H1 (cell line): ENCODE results near the gene STARD13.

Experiments
- POLR2AphosphoS5 ChIP-seq: IDR thresholded peaks from 2 replicates; pipeline ENCODE4 v1.6.1; 2011; ENCODE audit warnings: low read depth, low read length
- RAD21 ChIP-seq, 2 experiments: IDR thresholded peaks in 1 of 2; conservative IDR thresholded peaks in 1 of 2; 2 replicates each; pipeline ENCODE4 v1.6.1; 2011; ENCODE audit warnings: low read depth in 2 of 2, low read length in 2 of 2, improper control_type of control experiment in 1 of 2, inconsistent platforms in 1 of 2, mild to moderate bottlenecking in 1 of 2, moderate library complexity in 1 of 2
- SP1 ChIP-seq: IDR thresholded peaks from 2 replicates; pipeline ENCODE4 v1.6.1; 2011; ENCODE audit warnings: low read depth, low read length
- SUZ12 ChIP-seq: fragments of 200-600 bp; sonication (generic); IDR thresholded peaks from 2 replicates; pipeline ENCODE4 v1.6.1; 2012; ENCODE audit warnings: mild to moderate bottlenecking, inconsistent platforms, low read length, moderate library complexity, mixed read lengths
- TAF1 ChIP-seq: IDR thresholded peaks from 2 replicates; pipeline ENCODE4 v1.6.1; 2011; ENCODE audit warnings: mild to moderate bottlenecking, low read depth, low read length
- TBP ChIP-seq: IDR thresholded peaks from 2 replicates; pipeline ENCODE4 v1.6.1; 2011; ENCODE audit warnings: low read depth, low read length, improper control_type of control experiment
- TF ChIP-seq, protein P1 (sequence below), 3 experiments: IDR thresholded peaks; 1 replicate in 2 of 3; 2 replicates in 1 of 3; pipeline versions ENCODE4 v1.5.1 to v1.6.1; 2011; ENCODE audit warnings: low read length in 3 of 3, mild to moderate bottlenecking in 3 of 3, inconsistent platforms in 2 of 3, low read depth in 1 of 3, moderate library complexity in 1 of 3; ENCODE audit not compliant: insufficient read depth in 1 of 3; ENCODE audit errors: control extremely low read depth in 1 of 3

DNA sequence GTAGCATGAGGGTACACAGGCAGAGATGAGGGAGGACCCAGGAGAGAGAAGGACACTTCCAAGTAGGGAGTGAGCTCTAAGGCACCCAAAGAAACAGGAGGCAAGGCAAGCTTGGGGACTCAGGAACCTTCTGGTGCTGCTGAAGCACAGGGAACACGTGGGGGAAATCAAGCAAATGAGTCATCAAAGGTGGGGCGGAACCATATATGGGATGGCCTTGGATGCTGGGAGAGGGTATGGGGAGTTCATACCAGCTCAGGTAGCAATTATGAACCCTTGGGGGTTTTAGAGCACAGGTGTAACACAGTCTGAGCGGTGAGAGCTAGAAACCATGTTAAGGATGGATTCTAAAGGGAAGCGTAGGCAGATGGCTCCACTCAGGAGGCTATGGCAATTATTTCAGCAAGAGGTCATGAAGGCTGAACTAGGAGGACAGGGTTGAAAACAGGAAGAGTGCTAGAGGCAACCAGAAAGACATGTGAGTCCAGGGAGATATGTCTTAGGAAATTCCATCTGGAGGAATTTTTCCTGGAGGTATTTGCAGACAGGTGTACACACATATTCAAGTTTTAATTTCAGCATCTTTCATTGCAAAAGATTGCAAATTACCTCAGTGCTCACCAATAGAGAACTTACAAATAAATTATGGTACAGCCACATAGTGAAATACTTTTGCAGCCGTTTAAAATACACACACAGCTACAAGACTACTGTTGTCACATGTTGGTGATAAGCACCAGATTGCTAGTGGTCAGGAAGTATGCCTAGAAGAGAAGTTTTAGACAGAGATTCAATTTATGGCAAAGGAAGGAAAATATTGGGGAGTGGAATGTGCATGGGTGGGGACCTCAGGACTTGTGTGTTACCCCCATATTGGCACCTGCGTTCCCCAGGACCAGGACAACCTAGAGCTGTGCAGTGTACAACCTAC is 77.0 kb downstream of the STARD13 start:
- TF ChIP-seq, protein P1, sequence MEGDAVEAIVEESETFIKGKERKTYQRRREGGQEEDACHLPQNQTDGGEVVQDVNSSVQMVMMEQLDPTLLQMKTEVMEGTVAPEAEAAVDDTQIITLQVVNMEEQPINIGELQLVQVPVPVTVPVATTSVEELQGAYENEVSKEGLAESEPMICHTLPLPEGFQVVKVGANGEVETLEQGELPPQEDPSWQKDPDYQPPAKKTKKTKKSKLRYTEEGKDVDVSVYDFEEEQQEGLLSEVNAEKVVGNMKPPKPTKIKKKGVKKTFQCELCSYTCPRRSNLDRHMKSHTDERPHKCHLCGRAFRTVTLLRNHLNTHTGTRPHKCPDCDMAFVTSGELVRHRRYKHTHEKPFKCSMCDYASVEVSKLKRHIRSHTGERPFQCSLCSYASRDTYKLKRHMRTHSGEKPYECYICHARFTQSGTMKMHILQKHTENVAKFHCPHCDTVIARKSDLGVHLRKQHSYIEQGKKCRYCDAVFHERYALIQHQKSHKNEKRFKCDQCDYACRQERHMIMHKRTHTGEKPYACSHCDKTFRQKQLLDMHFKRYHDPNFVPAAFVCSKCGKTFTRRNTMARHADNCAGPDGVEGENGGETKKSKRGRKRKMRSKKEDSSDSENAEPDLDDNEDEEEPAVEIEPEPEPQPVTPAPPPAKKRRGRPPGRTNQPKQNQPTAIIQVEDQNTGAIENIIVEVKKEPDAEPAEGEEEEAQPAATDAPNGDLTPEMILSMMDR (IDR thresholded peaks at IDR 0.05; ENCODE audit: control extremely low read depth in 1 of 3, insufficient read depth in 1 of 3, low read depth in 1 of 3, low read length in 3 of 3): no peak
- no peak for TF ChIP-seq RAD21 (IDR thresholded peaks at IDR 0.05 in 1 of 2, conservative IDR thresholded peaks at IDR 0.05 in 1 of 2; ENCODE audit: low read depth in 2 of 2, low read length in 2 of 2)
- TF ChIP-seq SUZ12: no peak
- TF ChIP-seq POLR2AphosphoS5: no peak
- TF ChIP-seq TBP: no peak
- no peak for TF ChIP-seq TAF1
- TF ChIP-seq SP1: no peak
